Measurements from ENCODE around the gene PANK1. TPM values are rescaled to one million over a fixed set of nuclear protein-coding genes. Genes with fewer than 3 reads are reported as not detected.

Gene PANK1
- total and polyA plus RNA-seq, 2 of the 8 experiments (the other 6 are each of a cell fraction or from before 2014, with no cell fraction given) = 18.5 to 40.4 TPM

DNA sequence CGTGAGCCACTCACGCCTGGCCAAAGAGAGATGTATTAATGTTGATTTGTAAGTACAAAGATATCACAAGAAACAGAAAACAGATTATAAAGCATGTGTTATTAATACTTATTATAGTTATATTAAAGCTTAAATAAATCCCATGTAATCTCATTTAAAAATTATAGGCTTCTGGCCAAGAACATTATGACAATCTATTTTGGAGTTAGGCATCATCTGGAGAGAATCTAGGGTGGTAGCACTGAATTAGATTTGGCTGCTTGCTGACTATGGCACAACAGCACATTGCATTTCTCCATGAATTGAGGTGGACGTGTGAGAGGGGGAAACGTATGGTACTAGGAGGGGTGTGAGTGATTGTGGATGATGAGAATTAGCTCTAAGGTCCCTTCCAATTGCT, 92.8 kb downstream of the PANK1 start:
- H3K27ac ChIP-seq (ENCODE audit: low read depth, low read length) = no peak overlapping the region
- 0 out of 7 replicates have a peak overlapping the region, but pooled peaks of 1 of the 4 experiments have one; percentile 3 for H3K9ac ChIP-seq (replicated peaks in 1 of 4; ENCODE audit: extremely low read depth in 1 of 4, low read depth in 3 of 4, low read length in 3 of 4)
- H2BK120ac ChIP-seq (replicated peaks; ENCODE audit: low read depth, low read length) = no peak overlapping the region
- no peak overlapping the region for H4K5ac ChIP-seq (ENCODE audit: insufficient read length, low read depth, low read length)
- no peak overlapping the region for H3K4me3 ChIP-seq (ENCODE audit: extremely low read depth in 1 of 4, insufficient read depth in 2 of 4, low read depth in 3 of 4, low read length in 4 of 4)
- H4K8ac ChIP-seq (ENCODE audit: extremely low read depth, insufficient read depth, low read length) = no peak overlapping the region
- H4K20me1 ChIP-seq (replicated peaks in 1 of 2; ENCODE audit: control insufficient read depth in 1 of 2, insufficient read depth in 2 of 2, low read length in 2 of 2) = no peaks in the 10 kb centered on the region
- no peak overlapping the region for H3K4ac ChIP-seq (replicated peaks; ENCODE audit: insufficient read length, low read depth, low read length)
- H3K14ac ChIP-seq (ENCODE audit: insufficient read length) = no peak overlapping the region
- H3K4me1 ChIP-seq (replicated peaks in 1 of 4; ENCODE audit: control insufficient read depth in 3 of 4, insufficient read depth in 4 of 4, low read length in 3 of 4) = no peaks in the 10 kb centered on the region
- H2AFZ ChIP-seq (ENCODE audit: low read length) = no peak overlapping the region
- H3K79me2 ChIP-seq (ENCODE audit: control insufficient read depth in 1 of 2, insufficient read depth in 2 of 2, low read length in 2 of 2) = no peaks in the 10 kb centered on the region
- no peak for FAIRE-seq
- no peak overlapping the region for H2AK5ac ChIP-seq (ENCODE audit: low read depth, low read length)
- no peaks in the 10 kb centered on the region for H3K23me2 ChIP-seq (ENCODE audit: low read depth, low read length)
- H2BK20ac ChIP-seq (ENCODE audit: low read length) = no peak overlapping the region
- 85% methylated on average over 4 of the region's 4 CpGs; no CpG with 5 or more reads in 1 of the 2 experiments for WGBS, 2 experiments (ENCODE audit: extremely low coverage in 1 of 2, insufficient coverage in 1 of 2, insufficient read length in 1 of 2, insufficient replicate concordance in 2 of 2, low coverage in 1 of 2, low lambda C conversion rate in 2 of 2, missing lambda C conversion rate in 1 of 2)
- H4K91ac ChIP-seq (replicated peaks; ENCODE audit: insufficient read length, low read length) = no peak overlapping the region
- H3K79me1 ChIP-seq (ENCODE audit: low read depth, low read length) = no peaks in the 10 kb centered on the region
- H3K23ac ChIP-seq (ENCODE audit: insufficient read length) = no peak overlapping the region
- H2BK15ac ChIP-seq (ENCODE audit: low read length) = no peak overlapping the region
- no peak overlapping the region; the same call in 1 of the 2 replicates for H2BK12ac ChIP-seq (ENCODE audit: low read depth, low read length)
- no peak overlapping the region for H3K18ac ChIP-seq (ENCODE audit: extremely low read depth, low read length)
- ChIA-PET CTCF (ENCODE audit: partially characterized antibody) (interaction anchor here (1.0 to 1.2 kb wide), 2 partner anchors 131 to 191 kb away, joined by 3 read pairs; no protein-coding TSS in a partner anchor), POLR2A (ENCODE audit: partially characterized antibody) (no interaction called here)
- H2BK5ac ChIP-seq (ENCODE audit: low read depth, low read length) = no peak overlapping the region
- H3K9me3 ChIP-seq (ENCODE audit: insufficient read depth in 2 of 2, low read depth in 1 of 2, low read length in 1 of 2) = no peaks in the 10 kb centered on the region
- H3K56ac ChIP-seq (replicated peaks; ENCODE audit: insufficient read length, low read depth, low read length) = no peak overlapping the region
- no peaks in the 10 kb centered on the region for H3K36me3 ChIP-seq (ENCODE audit: control insufficient read depth in 2 of 4, insufficient read depth in 4 of 4, low read length in 3 of 4)
- no peaks in the 10 kb centered on the region for H3K27me3 ChIP-seq (replicated peaks in 1 of 4; ENCODE audit: control insufficient read depth in 3 of 4, extremely low read depth in 1 of 4, insufficient read depth in 3 of 4, low read length in 3 of 4)
- no peak overlapping the region for H3K4me2 ChIP-seq (ENCODE audit: insufficient read depth in 1 of 2, low read depth in 2 of 2, low read length in 2 of 2)
- DNase-seq (ENCODE audit: low read depth in 1 of 2, low spot score in 2 of 2) = no peak
- TF ChIP-seq, protein P1, sequence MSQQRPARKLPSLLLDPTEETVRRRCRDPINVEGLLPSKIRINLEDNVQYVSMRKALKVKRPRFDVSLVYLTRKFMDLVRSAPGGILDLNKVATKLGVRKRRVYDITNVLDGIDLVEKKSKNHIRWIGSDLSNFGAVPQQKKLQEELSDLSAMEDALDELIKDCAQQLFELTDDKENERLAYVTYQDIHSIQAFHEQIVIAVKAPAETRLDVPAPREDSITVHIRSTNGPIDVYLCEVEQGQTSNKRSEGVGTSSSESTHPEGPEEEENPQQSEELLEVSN (IDR thresholded peaks at IDR 0.05) = no peak
- no peak for TF ChIP-seq EZH2 (IDR thresholded peaks at IDR 0.05; ENCODE audit: low read depth, low read length, severe bottlenecking)
- TF ChIP-seq CHD1 (IDR thresholded peaks at IDR 0.05; ENCODE audit: low read depth, low read length) = no peak
- TF ChIP-seq SIN3A (conservative IDR thresholded peaks at IDR 0.05 in 1 of 2, IDR thresholded peaks at IDR 0.05 in 1 of 2; ENCODE audit: low read depth in 1 of 2, low read length in 2 of 2) = no peak
- TF ChIP-seq, protein P2, sequence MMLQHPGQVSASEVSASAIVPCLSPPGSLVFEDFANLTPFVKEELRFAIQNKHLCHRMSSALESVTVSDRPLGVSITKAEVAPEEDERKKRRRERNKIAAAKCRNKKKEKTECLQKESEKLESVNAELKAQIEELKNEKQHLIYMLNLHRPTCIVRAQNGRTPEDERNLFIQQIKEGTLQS (IDR thresholded peaks at IDR 0.05; ENCODE audit: insufficient read depth, low read depth, low read length) = no peak
- no peak for TF ChIP-seq SIX5 (IDR thresholded peaks at IDR 0.05; ENCODE audit: low read depth, low read length)
- TF ChIP-seq EP300 (IDR thresholded peaks at IDR 0.05; ENCODE audit: borderline replicate concordance in 1 of 2, low read depth in 2 of 2, low read length in 2 of 2) = no peak
- TF ChIP-seq CBX8 (IDR thresholded peaks at IDR 0.05; ENCODE audit: borderline replicate concordance, low read depth, low read length) = no peak
- TF ChIP-seq KDM1A (IDR thresholded peaks at IDR 0.05; ENCODE audit: borderline replicate concordance, low read length) = no peak
- no peak for TF ChIP-seq NRF1 (IDR thresholded peaks at IDR 0.05; ENCODE audit: low read depth, low read length)
- TF ChIP-seq TCF12 (IDR thresholded peaks at IDR 0.05; ENCODE audit: low read depth, low read length) = no peak
- no peak for TF ChIP-seq SUZ12 (IDR thresholded peaks at IDR 0.05; ENCODE audit: low read length)
- TF ChIP-seq TAF1 (IDR thresholded peaks at IDR 0.05; ENCODE audit: low read depth, low read length) = no peak

Measured in H1 (cell line).